ENCODE measurements around the gene PDE5A.
A peak's percentile ranks its signal among the peaks of the same experiment; 100 is the strongest.
"Not testable (repeated sequence)": the region's sequence is repeated elsewhere in the genome, so short reads cannot be mapped to it uniquely, and the experiment has no call there.

PDE5A gene

DNA sequence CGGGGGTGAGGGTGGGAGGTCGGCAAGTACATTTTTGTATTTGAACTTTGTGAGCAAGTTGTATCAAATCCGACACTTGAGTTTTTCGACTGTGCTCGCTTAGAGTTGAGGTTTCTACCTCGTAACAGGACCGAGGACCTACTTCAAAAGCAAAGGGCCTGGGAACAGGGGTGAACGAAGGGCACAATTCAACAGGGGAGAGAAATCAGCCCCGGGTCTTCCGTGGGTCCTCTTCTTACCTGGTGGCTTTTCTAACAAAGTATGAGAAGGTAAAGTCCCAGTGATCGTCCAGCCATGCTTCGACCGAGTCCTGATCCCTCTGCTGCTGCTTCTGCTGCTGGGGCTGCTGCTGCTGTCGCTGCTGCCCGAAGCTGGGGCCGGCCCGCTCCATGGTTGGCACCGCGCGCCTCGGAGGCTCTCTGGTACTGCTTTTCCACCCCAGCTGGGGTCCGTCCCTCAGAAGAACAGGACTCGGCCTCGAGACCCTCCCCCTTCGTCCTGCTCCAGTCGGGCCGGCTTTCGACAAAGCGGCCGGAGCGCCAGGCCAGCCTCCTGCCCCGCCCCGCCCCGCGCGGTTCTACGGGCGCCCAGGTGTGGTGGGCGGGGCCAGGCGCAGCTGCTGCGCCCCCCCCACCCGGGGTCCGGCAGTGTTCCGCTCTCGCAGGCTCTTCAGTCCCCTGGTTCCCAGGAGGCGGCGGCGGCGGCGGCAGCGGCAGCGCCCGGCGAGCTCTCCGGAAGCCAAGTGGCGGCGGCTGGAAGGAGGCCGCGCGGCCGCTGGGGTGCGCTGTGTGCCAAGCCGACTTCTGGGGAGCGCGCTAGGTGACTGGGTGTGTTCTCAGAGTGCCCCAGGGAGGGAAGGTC lies at the start of gene PDE5A:
Gene PDE5A, minus strand, starts transcription at position 524 of the 861 bp plus-strand sequence. Its CDS starts 133 bp downstream, at position 391.
- peaks cover 49% of the 10 kb centered on the region for H3K27me3 Mint-ChIP-seq

DNA sequence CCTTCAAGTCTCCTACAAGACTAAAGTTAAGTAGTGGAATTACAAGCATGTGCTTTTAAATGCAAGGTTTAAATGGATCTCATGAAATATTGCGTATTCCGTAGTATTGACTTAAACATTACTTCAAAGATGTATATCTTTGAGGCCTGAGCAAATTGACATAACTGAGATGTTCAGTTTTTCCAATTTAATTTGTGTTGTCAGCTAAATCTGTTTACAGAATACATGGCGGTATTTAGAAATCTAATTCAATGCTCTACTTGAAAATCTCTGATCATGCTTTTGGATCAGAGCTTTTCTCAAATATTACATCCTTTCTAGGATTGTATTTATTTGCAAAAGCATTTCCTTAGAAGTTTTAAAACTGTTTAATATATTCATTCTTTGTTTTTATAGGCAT lies 47.5 kb upstream of the PDE5A start:
- Mint-ChIP-seq H3K36me3 (ENCODE audit: low read depth) (no peaks in the 10 kb centered on the region), H3K9me3 (no peaks in the 10 kb centered on the region), H3K27me3 (peaks cover 3% of the 10 kb centered on the region), H3K27ac (no peak overlapping the region), H3K4me3 (no peak overlapping the region), H3K4me1 (ENCODE audit: low read depth) (no peaks in the 10 kb centered on the region)

More for the DNA sequence above, at the start of gene PDE5A:
- Mint-ChIP-seq H3K36me3 (ENCODE audit: low read depth) (no peaks in the 10 kb centered on the region), H3K9me3 (no peaks in the 10 kb centered on the region), H3K4me3 (peak within 1 kb of the TSS; percentile 76), H3K4me1 (ENCODE audit: low read depth) (peaks cover 25% of the 10 kb centered on the region), H3K27ac (no peak within 1 kb of the TSS)

DNA sequence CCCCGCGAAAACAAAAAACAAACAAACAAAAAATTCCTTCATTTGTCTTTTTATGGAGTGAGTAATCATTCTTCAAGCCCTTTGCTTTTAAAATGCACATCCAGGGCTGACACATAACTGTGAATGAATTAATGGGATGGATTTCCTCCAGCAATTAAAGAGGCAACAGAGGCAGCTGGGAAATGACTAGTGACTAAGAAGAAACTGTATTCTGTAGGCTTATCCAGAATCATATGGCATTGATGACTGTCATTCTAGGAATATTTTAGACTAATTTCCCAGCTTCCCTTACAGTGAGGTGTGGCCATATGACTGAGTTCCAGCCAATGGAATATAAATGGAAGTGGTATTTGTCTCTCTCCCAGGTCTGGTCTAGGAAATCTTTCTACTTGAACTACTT lies 46.8 kb upstream of the PDE5A start:
- H3K27ac Mint-ChIP-seq: no peak overlapping the region

DNA sequence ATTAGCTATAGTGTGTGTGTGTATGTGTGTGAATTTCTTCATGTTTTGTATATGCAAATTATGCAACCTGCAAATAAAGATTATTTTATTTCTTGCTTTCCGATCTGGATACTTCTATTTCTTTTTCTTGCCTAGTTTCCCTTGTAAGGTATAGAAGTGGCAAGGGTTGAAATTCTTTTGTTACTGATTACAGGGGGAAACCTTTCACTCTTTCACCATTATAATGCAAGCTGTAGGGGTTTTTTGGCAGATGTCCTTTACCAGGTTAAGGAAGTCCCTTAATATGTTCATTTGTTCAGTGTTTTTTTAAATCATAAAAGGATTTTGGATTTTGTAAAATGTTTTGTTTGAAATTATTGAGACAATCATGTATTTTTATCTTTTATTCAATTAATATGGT lies 44.3 kb upstream of the PDE5A start:
- no peaks in the 10 kb centered on the region for H3K36me3 Mint-ChIP-seq (ENCODE audit: low read depth)
- no peaks in the 10 kb centered on the region for H3K4me1 Mint-ChIP-seq (ENCODE audit: low read depth)
- peaks cover 4% of the 10 kb centered on the region for H3K27me3 Mint-ChIP-seq
- no peaks in the 10 kb centered on the region for H3K9me3 Mint-ChIP-seq
- no peak overlapping the region for H3K4me3 Mint-ChIP-seq
- H3K27ac Mint-ChIP-seq: no peak overlapping the region

More for the DNA sequence above, 46.8 kb upstream of the PDE5A start:
- Mint-ChIP-seq H3K9me3 (no peaks in the 10 kb centered on the region), H3K36me3 (ENCODE audit: low read depth) (no peaks in the 10 kb centered on the region), H3K4me3 (no peak overlapping the region), H3K27me3 (peaks cover under 1% of the 10 kb centered on the region), H3K4me1 (ENCODE audit: low read depth) (no peaks in the 10 kb centered on the region)

DNA sequence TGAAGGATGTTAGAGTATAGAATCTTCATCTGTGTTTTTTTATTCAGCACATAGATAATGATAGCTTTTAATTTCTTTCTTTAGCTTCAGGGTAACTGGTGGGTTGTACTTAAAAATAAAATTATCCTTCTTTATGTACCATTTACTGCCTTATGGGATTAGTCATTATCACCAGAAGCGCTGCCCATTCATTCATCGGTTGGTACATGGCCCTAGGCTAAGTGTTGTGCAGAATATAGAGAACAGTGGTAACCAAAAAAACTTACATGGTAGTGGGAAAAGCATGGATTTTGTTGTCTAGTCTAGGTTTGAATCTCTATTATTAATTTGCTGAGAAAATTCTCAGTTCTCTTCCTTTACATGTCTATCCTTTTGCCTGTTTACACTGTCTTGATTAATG lies 43.5 kb upstream of the PDE5A start:
- no peaks in the 10 kb centered on the region for H3K36me3 Mint-ChIP-seq (ENCODE audit: low read depth)
- no peak overlapping the region for H3K27ac Mint-ChIP-seq
- H3K4me1 Mint-ChIP-seq (ENCODE audit: low read depth): no peaks in the 10 kb centered on the region
- no peaks in the 10 kb centered on the region for H3K9me3 Mint-ChIP-seq
- no peak overlapping the region for H3K4me3 Mint-ChIP-seq
- H3K27me3 Mint-ChIP-seq: peaks cover 4% of the 10 kb centered on the region

DNA sequence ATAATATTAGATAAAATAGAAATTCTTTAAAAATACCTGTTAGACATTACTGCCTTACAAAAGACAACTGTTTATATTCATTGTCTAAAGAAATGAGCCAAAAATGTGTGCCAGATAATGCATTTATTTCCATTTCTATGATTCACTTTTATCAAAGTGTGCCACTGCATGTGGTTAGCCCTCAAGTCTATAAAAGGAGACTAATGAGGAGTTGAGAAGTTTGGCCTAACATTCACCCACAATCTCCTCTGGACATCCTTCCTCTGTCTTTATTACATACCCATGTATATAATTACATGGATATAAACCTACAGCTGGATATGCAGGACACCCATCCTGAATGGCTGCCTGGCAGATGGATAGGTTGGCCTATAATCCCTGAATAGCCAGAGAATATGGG lies 42.6 kb upstream of the PDE5A start:
- H3K4me3 Mint-ChIP-seq: no peak overlapping the region
- no peaks in the 10 kb centered on the region for H3K4me1 Mint-ChIP-seq (ENCODE audit: low read depth)
- peaks cover 4% of the 10 kb centered on the region for H3K27me3 Mint-ChIP-seq
- no peaks in the 10 kb centered on the region for H3K36me3 Mint-ChIP-seq (ENCODE audit: low read depth)
- H3K9me3 Mint-ChIP-seq: no peaks in the 10 kb centered on the region
- no peak overlapping the region for H3K27ac Mint-ChIP-seq

DNA sequence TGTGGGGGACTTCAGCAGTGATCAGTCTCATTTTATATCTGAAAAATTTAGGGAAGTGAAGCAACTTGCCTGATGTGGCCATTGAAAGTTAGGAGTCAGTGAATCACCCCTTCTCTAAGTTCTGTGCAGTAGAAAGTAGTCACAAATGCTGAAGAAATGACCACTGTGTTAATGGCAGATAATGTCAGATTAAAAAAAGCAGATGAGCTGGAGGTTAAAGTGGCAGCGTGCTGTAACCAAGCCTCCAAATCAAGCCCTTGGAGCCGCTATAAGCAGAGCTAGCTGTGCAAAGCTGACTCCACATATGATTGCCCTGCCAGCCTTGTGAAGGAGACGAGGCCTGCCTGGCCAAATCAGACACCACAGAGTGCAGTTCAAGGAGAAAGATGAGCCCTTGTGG lies 39.2 kb upstream of the PDE5A start:
- no peaks in the 10 kb centered on the region for H3K36me3 Mint-ChIP-seq (ENCODE audit: low read depth)
- no peak overlapping the region for H3K27ac Mint-ChIP-seq
- H3K4me3 Mint-ChIP-seq: no peak overlapping the region
- H3K4me1 Mint-ChIP-seq (ENCODE audit: low read depth): no peaks in the 10 kb centered on the region
- H3K9me3 Mint-ChIP-seq: no peaks in the 10 kb centered on the region
- H3K27me3 Mint-ChIP-seq: peaks cover 5% of the 10 kb centered on the region

DNA sequence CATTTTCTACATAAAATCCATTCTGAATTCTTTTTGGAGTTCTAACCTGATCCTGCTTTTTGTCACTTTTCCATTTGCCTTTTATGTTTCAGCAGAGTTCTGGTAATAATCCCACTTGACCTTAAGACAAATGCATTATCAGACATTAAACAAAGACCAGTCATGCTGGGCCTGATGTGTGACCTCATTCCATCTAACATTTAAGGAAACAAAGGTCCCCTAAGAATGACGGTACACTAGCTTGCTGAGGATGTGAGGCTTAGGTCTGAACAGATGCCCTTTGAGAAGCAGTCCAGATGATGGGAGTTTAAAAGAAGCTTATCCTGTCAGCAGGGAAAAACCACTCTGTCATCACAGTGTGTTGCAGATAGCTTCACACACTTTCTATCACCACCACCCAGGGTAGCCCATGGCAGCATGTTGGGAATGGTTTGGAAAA lies 38.1 kb upstream of the PDE5A start:
- H3K27me3 Mint-ChIP-seq: peaks cover 12% of the 10 kb centered on the region
- no peaks in the 10 kb centered on the region for H3K4me1 Mint-ChIP-seq (ENCODE audit: low read depth)
- no peaks in the 10 kb centered on the region for H3K36me3 Mint-ChIP-seq (ENCODE audit: low read depth)
- no peaks in the 10 kb centered on the region for H3K9me3 Mint-ChIP-seq
- no peak overlapping the region for H3K27ac Mint-ChIP-seq
- H3K4me3 Mint-ChIP-seq: no peak overlapping the region

DNA sequence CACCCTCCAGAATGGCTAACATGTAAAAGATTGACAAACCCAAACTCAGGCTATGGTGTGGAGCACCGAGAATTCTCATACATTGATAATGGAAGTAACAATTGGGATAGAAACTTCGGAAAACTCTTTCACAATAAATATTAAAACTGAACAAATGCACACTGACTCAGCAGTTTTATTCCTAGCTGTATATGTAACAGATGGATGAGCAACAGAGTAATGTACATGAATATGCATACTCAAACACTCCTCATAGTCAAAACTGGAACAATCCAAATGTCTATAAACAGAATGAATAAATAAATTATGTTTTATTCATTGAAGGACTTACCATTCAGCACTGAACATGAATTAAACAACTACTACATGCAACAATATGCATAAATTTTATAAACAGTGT lies 37.1 kb upstream of the PDE5A start:
- no peaks in the 10 kb centered on the region for H3K9me3 Mint-ChIP-seq
- H3K27me3 Mint-ChIP-seq: peaks cover 16% of the 10 kb centered on the region
- H3K27ac Mint-ChIP-seq: no peak overlapping the region
- no peaks in the 10 kb centered on the region for H3K4me1 Mint-ChIP-seq (ENCODE audit: low read depth)
- no peaks in the 10 kb centered on the region for H3K36me3 Mint-ChIP-seq (ENCODE audit: low read depth)
- no peak overlapping the region for H3K4me3 Mint-ChIP-seq

DNA sequence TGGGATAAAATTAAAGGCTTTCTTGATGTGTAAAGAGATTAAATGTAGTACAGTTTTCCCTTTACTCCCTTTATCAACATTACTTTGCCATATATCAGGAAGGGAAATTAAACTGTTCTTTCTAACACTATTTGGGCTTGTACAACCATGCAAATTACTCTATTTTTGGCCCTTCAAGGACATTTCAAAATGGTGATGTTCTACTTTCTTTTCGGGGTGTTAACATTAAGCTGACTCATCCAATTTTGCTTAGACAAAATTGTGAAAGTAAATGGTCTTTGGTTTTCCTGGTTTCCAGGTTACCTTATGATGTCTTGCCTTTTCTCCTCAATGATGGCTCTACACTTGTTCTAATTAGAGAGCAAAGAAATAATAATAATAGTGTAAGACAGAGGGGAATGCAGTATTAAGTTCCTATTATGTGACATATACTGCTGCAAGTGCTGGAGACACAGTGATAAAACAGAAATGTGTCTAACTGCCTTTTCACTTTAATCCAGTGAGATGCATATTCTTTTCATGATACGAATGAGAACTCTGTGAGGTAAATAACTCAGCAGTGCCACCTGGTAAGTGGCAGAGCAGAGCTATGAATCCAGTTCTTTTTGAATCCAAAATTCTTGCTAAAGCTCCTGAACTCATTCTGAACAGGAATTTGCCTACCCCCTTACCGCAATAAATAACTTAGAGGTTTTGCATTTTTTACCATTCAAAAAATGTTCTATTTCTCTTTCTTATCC lies 35.7 kb upstream of the PDE5A start:
- no peaks in the 10 kb centered on the region for H3K4me1 Mint-ChIP-seq (ENCODE audit: low read depth)
- no peak overlapping the region for H3K4me3 Mint-ChIP-seq
- no peaks in the 10 kb centered on the region for H3K9me3 Mint-ChIP-seq
- H3K36me3 Mint-ChIP-seq (ENCODE audit: low read depth): no peaks in the 10 kb centered on the region
- peaks cover 12% of the 10 kb centered on the region for H3K27me3 Mint-ChIP-seq
- no peak overlapping the region for H3K27ac Mint-ChIP-seq

DNA sequence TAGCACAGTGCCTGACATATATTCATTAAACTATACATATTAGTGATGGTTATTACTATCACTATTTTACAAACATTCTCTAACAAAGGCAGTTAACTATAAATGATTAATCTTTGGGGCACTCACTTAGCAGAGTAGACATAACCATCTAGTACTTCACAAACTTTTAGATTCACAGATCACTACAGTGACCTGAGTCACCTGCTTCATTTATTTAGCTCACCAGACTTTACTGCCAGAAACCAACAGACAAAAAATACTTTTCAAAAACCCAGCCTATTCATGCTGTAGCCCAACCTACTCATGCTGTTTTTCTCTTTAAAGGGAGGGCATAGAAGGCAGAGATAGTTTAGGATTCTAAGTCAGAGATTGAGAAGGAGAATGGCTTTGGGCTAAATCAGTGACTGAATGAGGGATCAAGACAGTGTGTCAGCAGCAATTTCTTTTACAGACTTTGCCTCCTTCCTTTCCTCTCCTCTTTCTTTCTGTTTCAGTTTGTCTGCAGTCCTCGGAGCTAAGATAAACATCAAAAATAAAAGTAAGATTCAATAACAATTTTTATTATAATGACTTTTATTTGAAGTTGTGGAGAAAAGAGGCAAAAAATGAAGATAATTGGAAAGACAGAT lies 34.7 kb upstream of the PDE5A start:
- H3K9me3 Mint-ChIP-seq: no peaks in the 10 kb centered on the region
- no peak overlapping the region for H3K4me3 Mint-ChIP-seq
- no peaks in the 10 kb centered on the region for H3K4me1 Mint-ChIP-seq (ENCODE audit: low read depth)
- H3K27me3 Mint-ChIP-seq: peaks cover 12% of the 10 kb centered on the region
- no peak overlapping the region for H3K27ac Mint-ChIP-seq
- no peaks in the 10 kb centered on the region for H3K36me3 Mint-ChIP-seq (ENCODE audit: low read depth)

DNA sequence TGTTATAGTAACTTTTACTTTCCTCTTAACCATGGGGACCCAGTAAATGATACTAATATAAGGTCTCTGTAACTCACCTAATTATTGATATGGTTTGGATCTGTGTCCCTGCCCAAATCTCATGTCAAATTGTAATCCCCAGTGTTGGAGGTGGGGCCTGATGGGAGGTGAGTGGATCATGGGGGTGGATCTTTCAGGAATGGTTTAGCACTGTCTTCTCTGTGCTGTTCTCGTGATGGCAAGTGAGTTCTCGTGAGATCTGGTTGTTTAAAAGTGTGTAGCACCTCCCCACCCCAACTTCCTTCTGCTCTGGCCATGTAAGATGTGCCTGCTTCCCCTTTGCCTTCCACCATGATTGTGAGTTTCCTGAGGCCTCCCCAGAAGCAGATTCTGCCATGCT lies 34.0 kb upstream of the PDE5A start:
- H3K4me3 Mint-ChIP-seq; H3K4me1 Mint-ChIP-seq (ENCODE audit: low read depth); H3K9me3 Mint-ChIP-seq; H3K27ac Mint-ChIP-seq; H3K36me3 Mint-ChIP-seq (ENCODE audit: low read depth): not testable (repeated sequence)
- H3K27me3 Mint-ChIP-seq: peaks cover 12% of the 10 kb centered on the region

DNA sequence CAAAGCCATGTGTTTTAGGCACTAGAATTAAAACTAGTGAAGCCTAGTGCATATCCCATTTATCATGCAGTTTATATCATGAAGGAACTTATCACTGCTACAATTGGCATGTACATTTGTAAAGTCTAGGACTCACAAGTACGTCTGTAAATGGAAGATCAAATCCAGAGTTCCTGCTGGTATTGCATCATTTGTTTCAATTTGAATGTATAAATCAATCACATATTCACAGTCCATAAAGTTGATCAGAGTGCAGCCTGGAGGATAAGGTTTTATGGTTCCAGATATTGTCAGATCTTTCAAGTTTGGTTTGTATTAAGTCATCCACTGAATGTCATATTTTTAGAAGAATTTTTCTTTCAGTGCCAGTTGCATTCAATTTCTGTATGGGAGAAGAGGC lies 32.6 kb upstream of the PDE5A start:
- no peak overlapping the region for H3K4me3 Mint-ChIP-seq
- no peaks in the 10 kb centered on the region for H3K4me1 Mint-ChIP-seq (ENCODE audit: low read depth)
- H3K27me3 Mint-ChIP-seq: peaks cover 12% of the 10 kb centered on the region
- no peak overlapping the region for H3K27ac Mint-ChIP-seq
- H3K9me3 Mint-ChIP-seq: no peaks in the 10 kb centered on the region
- H3K36me3 Mint-ChIP-seq (ENCODE audit: low read depth): no peaks in the 10 kb centered on the region

DNA sequence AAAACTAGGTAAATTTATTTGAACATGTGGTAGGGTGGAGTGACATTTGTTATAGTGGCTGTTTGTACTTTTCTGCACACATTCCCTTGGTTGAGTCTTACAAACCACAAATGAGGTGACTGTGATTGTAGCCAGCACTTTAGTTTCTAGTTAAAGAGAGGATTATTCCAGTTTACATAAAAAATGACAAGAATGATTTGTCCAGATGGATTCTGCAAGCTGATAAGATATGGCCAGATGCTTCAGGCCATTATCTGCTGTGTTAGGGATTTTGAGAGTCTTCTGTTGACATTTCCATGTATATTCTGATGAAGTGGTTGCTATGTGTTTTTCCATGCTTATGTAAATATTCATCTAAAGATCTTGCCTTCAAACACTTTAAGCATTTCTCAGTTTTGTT lies 31.0 kb upstream of the PDE5A start:
- H3K27me3 Mint-ChIP-seq: peaks cover 12% of the 10 kb centered on the region
- H3K4me3 Mint-ChIP-seq: no peak overlapping the region
- H3K4me1 Mint-ChIP-seq (ENCODE audit: low read depth): no peaks in the 10 kb centered on the region
- H3K27ac Mint-ChIP-seq: no peak overlapping the region
- no peaks in the 10 kb centered on the region for H3K36me3 Mint-ChIP-seq (ENCODE audit: low read depth)
- H3K9me3 Mint-ChIP-seq: no peaks in the 10 kb centered on the region

DNA sequence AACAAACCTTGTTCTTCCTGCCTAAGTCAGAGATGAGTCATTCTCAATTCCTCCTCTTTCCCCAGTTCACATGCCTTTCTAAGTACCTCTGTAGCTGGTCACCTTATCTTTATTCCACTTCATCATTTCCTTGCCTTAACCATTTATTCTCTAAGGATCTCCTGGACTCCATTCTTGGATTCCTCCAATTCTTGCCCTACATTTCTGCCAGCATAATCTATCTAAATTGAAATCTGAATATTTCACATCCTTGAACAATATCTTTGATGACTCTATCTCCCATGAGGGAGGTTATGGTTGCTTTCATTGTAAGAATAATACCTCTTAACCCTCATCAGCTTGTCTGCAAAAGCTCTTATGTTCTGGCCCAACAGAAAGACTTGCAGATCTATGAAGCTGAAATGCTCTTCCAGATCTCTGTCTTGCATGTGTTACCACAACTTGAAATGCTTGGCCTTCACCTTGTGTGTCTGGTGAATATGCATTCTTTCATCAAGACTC lies 28.6 kb upstream of the PDE5A start:
- Mint-ChIP-seq H3K27me3 (peaks cover 5% of the 10 kb centered on the region), H3K36me3 (ENCODE audit: low read depth) (no peaks in the 10 kb centered on the region), H3K4me1 (ENCODE audit: low read depth) (no peaks in the 10 kb centered on the region), H3K4me3 (no peak overlapping the region), H3K27ac (no peak overlapping the region), H3K9me3 (no peaks in the 10 kb centered on the region)

Measured in stimulated activated naive CD8-positive, alpha-beta T cell treated with anti-CD3 and anti-CD28 coated beads, Interleukin-15, Interleukin-2, amounts not matched to agents 100 ng/mL and 50 ng/mL, for 24 hours (primary cell).